Measurements from ENCODE around the gene POMP.

- TF ChIP-seq, protein P1, sequence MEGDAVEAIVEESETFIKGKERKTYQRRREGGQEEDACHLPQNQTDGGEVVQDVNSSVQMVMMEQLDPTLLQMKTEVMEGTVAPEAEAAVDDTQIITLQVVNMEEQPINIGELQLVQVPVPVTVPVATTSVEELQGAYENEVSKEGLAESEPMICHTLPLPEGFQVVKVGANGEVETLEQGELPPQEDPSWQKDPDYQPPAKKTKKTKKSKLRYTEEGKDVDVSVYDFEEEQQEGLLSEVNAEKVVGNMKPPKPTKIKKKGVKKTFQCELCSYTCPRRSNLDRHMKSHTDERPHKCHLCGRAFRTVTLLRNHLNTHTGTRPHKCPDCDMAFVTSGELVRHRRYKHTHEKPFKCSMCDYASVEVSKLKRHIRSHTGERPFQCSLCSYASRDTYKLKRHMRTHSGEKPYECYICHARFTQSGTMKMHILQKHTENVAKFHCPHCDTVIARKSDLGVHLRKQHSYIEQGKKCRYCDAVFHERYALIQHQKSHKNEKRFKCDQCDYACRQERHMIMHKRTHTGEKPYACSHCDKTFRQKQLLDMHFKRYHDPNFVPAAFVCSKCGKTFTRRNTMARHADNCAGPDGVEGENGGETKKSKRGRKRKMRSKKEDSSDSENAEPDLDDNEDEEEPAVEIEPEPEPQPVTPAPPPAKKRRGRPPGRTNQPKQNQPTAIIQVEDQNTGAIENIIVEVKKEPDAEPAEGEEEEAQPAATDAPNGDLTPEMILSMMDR (IDR thresholded peaks at IDR 0.05) = no peak
- no peak for TF ChIP-seq POLR2A (IDR thresholded peaks at IDR 0.05)
These were observed 51.2 kb downstream of the POMP start for GRCh38 chr13:28710161-28710560.

All from adrenal gland (tissue), 5 donors.